C4-2B (cell line): Measurements from ENCODE around the gene PLEKHM3.

Source experiments
- H3K27ac ChIP-seq: fragments of 450-650 bp; 2 replicates; pipeline ENCODE4 v1.5.1; 2017
- ZFX ChIP-seq: fragments of 450-650 bp; IDR thresholded peaks from 2 replicates; pipeline ENCODE4 v1.6.1; 2017
- TF ChIP-seq, protein P1 (sequence below): fragments of 450-650 bp; conservative IDR thresholded peaks from 2 replicates; pipeline ENCODE4 v1.5.1; 2017; ENCODE audit warnings: mild to moderate bottlenecking

PLEKHM3 gene

DNA sequence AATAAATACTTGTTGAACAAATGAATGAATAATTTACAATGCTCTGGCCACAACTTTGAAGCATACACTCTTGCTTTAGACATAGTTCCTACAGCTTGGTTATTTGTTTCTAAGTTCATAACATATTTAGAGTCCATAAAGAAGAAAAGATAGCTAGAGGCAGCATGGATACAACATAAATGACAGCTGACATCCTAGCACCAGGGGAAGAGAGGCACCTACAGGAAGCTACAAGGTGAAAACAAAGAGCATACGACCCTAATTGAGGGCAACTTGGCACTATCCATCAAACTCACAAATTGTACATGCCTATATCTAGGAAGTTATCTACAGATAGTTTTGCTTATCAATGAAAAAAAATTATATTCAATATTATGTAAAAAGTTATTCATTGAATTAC, 88.9 kb downstream of the PLEKHM3 start:
- TF ChIP-seq, protein P1, sequence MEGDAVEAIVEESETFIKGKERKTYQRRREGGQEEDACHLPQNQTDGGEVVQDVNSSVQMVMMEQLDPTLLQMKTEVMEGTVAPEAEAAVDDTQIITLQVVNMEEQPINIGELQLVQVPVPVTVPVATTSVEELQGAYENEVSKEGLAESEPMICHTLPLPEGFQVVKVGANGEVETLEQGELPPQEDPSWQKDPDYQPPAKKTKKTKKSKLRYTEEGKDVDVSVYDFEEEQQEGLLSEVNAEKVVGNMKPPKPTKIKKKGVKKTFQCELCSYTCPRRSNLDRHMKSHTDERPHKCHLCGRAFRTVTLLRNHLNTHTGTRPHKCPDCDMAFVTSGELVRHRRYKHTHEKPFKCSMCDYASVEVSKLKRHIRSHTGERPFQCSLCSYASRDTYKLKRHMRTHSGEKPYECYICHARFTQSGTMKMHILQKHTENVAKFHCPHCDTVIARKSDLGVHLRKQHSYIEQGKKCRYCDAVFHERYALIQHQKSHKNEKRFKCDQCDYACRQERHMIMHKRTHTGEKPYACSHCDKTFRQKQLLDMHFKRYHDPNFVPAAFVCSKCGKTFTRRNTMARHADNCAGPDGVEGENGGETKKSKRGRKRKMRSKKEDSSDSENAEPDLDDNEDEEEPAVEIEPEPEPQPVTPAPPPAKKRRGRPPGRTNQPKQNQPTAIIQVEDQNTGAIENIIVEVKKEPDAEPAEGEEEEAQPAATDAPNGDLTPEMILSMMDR, result no peak
- no peak for TF ChIP-seq ZFX
- no peak overlapping the region for H3K27ac ChIP-seq

DNA sequence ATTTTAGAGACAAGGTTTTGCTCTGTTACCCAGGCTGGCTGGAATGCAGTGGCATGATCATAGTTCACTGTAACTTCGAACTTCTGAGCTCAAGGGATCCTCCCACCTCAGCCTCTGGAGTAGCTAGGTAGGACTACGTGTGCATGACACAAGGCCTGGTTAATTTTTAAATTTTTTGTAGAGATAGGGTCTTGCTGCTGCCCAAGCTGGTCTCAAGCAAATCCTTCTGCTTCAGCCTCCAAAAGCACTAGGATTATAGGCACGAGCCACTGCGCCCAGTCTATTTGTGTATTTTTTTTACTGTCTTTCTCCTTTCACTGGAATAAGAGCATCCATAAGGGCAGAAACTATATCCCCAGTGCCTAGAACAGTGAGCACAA, 89.3 kb downstream of the PLEKHM3 start:
- no peak overlapping the region for H3K27ac ChIP-seq
- TF ChIP-seq, protein P1, result no peak
- no peak for TF ChIP-seq ZFX

DNA sequence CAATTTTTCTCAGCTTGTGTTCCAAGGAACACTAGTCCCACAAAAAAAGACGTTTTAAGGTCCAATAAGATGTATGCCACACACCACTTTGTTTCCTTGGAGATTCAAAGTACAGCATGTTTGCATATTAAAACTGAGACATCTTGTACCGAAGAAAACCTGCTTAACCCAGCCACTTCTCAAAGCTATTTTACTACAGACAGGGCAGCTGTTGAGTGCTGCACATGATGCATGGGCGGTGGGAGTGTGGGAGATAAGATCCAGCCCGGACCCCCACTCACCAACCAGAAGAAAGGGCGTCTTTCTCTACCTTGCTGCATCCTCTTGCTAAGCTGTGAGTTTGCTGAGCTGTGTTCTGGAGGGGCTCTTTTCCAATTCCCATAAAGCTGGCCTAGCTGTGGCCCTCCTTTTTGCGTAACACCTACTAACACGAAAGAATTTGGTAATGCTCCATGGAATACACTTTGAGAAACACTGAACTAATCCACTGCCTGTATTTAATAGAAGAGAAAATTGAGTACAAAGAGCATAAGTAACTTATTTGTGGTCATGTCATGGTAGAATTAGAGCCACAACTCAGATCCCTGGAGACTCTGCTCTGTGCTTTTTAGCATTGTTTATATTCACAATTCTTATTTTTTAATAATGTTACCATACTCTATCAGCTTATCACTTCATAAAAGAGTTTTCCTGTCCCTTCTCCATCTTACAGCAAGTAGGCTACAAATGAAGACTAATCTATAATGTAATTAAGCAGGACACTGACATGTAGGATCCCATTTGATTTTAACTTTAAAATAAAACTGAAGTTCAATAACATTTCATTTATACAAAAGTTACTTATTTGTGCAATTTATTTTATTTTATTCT, 90.0 kb downstream of the PLEKHM3 start:
- H3K27ac ChIP-seq, result no peak overlapping the region
- no peak for TF ChIP-seq ZFX
- TF ChIP-seq, protein P1, result no peak

GRCh38 chr2:207934720-207935119, 90.6 kb downstream of the PLEKHM3 start:
- TF ChIP-seq, protein P1, result no peak
- no peak for TF ChIP-seq ZFX
- H3K27ac ChIP-seq, result no peak overlapping the region

DNA sequence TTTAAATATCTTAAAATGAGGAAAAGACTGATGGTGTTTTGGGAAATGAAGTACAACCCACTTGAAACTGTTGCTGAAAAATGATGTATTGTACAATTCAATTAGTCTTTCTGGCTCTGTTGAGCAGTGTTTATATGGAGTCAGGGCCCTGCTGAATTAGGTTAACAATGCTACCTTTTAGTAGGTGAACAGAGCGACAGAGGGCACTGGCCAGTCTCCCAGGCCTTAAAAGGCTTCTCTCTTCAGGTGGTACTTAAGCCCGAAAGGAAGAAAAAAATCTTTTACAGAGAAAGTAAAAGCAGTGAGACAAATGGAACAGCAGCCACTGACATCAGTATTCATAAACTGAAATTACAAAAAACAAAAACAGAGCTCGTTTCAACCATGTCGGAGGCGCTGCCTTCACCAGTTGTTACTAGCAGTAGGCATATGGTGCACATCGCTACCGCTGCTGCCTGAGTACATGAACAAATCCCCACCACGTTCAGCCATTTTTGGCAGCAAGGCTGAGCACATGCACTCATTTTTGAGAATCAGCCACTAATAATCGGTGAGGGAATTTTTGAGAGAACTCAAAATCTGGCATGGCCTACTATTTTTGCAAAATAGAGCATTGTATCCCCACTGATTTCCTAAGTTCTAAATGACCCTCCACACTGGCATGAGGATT, 91.8 kb downstream of the PLEKHM3 start:
- no peak overlapping the region for H3K27ac ChIP-seq

DNA sequence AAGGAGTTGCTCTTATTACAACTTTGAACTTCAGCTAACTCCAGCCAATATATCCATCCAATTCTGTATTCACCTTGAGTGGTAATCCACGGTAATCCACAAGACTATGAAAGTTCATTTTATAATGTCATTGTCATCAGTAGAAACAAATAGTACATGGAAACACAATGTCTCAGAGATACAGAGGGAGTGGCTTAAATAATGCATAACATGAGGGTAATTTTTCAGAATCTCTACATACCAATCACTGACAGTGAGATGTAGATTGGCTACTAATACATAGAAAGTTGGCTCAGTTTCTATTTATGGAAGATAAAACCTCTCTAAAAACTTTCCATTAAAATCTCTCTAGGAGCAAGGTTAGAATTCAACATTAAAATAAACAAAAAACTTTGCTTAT, 93.2 kb downstream of the PLEKHM3 start:
- no peak overlapping the region for H3K27ac ChIP-seq
- no peak for TF ChIP-seq ZFX
- TF ChIP-seq, protein P1, result no peak

More for the DNA sequence above, 91.8 kb downstream of the PLEKHM3 start:
- TF ChIP-seq, protein P1, result no peak
- TF ChIP-seq ZFX, result no peak

- H3K27ac ChIP-seq, result no peak overlapping the region
- TF ChIP-seq, protein P1, result no peak
- no peak for TF ChIP-seq ZFX
Observed at GRCh38 chr2:207930747-207931146, 94.6 kb downstream of the PLEKHM3 start.
